Natural killer cell (primary cell): ENCODE measurements around the gene NAV2. TPM values are rescaled to one million over a fixed set of nuclear protein-coding genes. Genes with fewer than 3 reads are reported as not detected.

ENCODE experiments used
- ATAC-seq, 3 donors: fragments of 150-1000 bp in 2 of 3; fragments of 200-7000 bp in 1 of 3; cut with Tn5 transposase; 1 replicate in 1 of 3; 2 replicates in 2 of 3; pipeline ENCODE4 v1.10.0; 2021; ENCODE audit warnings: mild to moderate bottlenecking in 2 of 3, moderate library complexity in 2 of 3
- DNase-seq, 2 donors: peaks; one replicate each; pipeline versions ENCODE4 v3.0.0 to v3.0.0-alpha.2; 2013 to 2021; ENCODE audit warnings: mixed read lengths in 1 of 2
- H3K27ac ChIP-seq: one replicate; pipeline ENCODE4 v1.5.1; 2013; ENCODE audit warnings: mild to moderate bottlenecking, low read length
- H3K27me3 ChIP-seq: one replicate; pipeline ENCODE4 v1.6.1; 2013; ENCODE audit warnings: low read length; ENCODE audit not compliant: control insufficient read depth, insufficient read depth
- H3K36me3 ChIP-seq: one replicate; pipeline ENCODE4 v1.6.1; 2013; ENCODE audit warnings: low read length; ENCODE audit not compliant: control insufficient read depth, insufficient read depth
- H3K4me1 ChIP-seq: one replicate; pipeline ENCODE4 v1.6.1; 2013; ENCODE audit warnings: low read length; ENCODE audit not compliant: control insufficient read depth, insufficient read depth
- H3K4me3 ChIP-seq: one replicate; pipeline ENCODE4 v1.5.1; 2013; ENCODE audit warnings: low read length
- H3K9me3 ChIP-seq: one replicate; pipeline ENCODE4 v1.6.1; 2013; ENCODE audit warnings: low read length; ENCODE audit not compliant: control insufficient read depth, insufficient read depth
- H3K27ac Mint-ChIP-seq, 2 donors: one replicate each; pipeline ENCODE4 v1.8.0; 2022; ENCODE audit warnings: mild to moderate bottlenecking in 2 of 2, mixed read lengths in 2 of 2, moderate library complexity in 1 of 2
- H3K27me3 Mint-ChIP-seq, 2 donors: one replicate each; pipeline ENCODE4 v1.8.0; 2022; ENCODE audit warnings: low read depth in 2 of 2, mixed read lengths in 2 of 2
- H3K36me3 Mint-ChIP-seq: one replicate; pipeline ENCODE4 v1.8.0; 2022; ENCODE audit warnings: mixed read lengths
- H3K4me1 Mint-ChIP-seq, 2 donors: one replicate each; pipeline ENCODE4 v1.8.0; 2022; ENCODE audit warnings: mixed read lengths in 2 of 2
- H3K4me3 Mint-ChIP-seq: one replicate; pipeline ENCODE4 v1.8.0; 2022; ENCODE audit warnings: mild to moderate bottlenecking, moderate library complexity, mixed read lengths
- H3K9me3 Mint-ChIP-seq, 2 donors: one replicate each; pipeline ENCODE4 v1.8.0; 2022; ENCODE audit warnings: mixed read lengths in 2 of 2
- CTCF ChIP-seq: fragments of 200-600 bp; IDR thresholded peaks from one replicate; pipeline ENCODE4 v1.8.0; 2022; ENCODE audit warnings: antibody characterized with exemption
- WGBS: methylation state at CpG from one replicate; pipeline ENCODE4 v1.1.7; 2013; ENCODE audit warnings: missing lambda C conversion rate; ENCODE audit not compliant: insufficient coverage; 5-methylcytosine and 5-hydroxymethylcytosine counted together
- intact Hi-C: fragments of 100-400 bp; cut with micrococcal nuclease; formaldehyde crosslinking; loops from one replicate; pipeline ENCODE4 v1.14.2; 2022
- total RNA-seq, 4 donors: library from RNA; stranded (reverse); fragments of 120-200 nt in 1 of 4; gene quantifications; one replicate each; pipeline versions ENCODE4 v1.2.3 to v1.2.4, GENCODE V29; 2013 to 2022

The NAV2 gene
- total RNA-seq, 3 donors from 2014 or later (not counting 1 experiment from before 2014, with no cell fraction given): 0.14 to 1.6 (median 0.43) TPM

GRCh38 chr11:19792510-19792909 is 79.9 kb downstream of the NAV2 start:
- Histone ChIP-seq H3K27ac (no peak overlapping the region), H3K36me3 (no peaks in the 10 kb centered on the region), H3K9me3 (no peaks in the 10 kb centered on the region), H3K4me3 (no peak overlapping the region), H3K4me1 (no peaks in the 10 kb centered on the region), H3K27me3 (no peaks in the 10 kb centered on the region)
- intact Hi-C loops: no loop called here
- DNase-seq: no peak
- Mint-ChIP-seq H3K4me3 (no peak overlapping the region), H3K9me3 (no peaks in the 10 kb centered on the region), H3K27me3 (peaks cover 20 to 25% of the 10 kb centered on the region in 2 donors), H3K27ac (no peak overlapping the region), H3K36me3 (no peaks in the 10 kb centered on the region), H3K4me1 (no peaks in the 10 kb centered on the region)
- 79% methylated on average over 2 of the region's 2 CpGs for WGBS
- no peak for TF ChIP-seq CTCF
- no peak for ATAC-seq

GRCh38 chr11:19793326-19793725 is 80.7 kb downstream of the NAV2 start:
- intact Hi-C loops: no loop called here

GRCh38 chr11:19794161-19794560 is 81.5 kb downstream of the NAV2 start:
- Histone ChIP-seq H3K4me1 (no peaks in the 10 kb centered on the region), H3K36me3 (no peaks in the 10 kb centered on the region), H3K9me3 (no peaks in the 10 kb centered on the region), H3K27ac (no peak overlapping the region), H3K27me3 (no peaks in the 10 kb centered on the region), H3K4me3 (no peak overlapping the region)
- H3K4me3 Mint-ChIP-seq: no peak overlapping the region
- no peaks in the 10 kb centered on the region for H3K9me3 Mint-ChIP-seq
- intact Hi-C loops: no loop called here
- DNase-seq (no peak), ATAC-seq (no peak)
- H3K4me1 Mint-ChIP-seq: no peaks in the 10 kb centered on the region
- 91% methylated on average over 6 of the region's 6 CpGs for WGBS
- no peak overlapping the region for H3K27ac Mint-ChIP-seq
- TF ChIP-seq CTCF: no peak
- no peaks in the 10 kb centered on the region for H3K36me3 Mint-ChIP-seq
- H3K27me3 Mint-ChIP-seq: peaks cover 9 to 14% of the 10 kb centered on the region in 2 donors

More at GRCh38 chr11:19793326-19793725, 80.7 kb downstream of the NAV2 start:
- no peaks in the 10 kb centered on the region for H3K4me1 ChIP-seq
- DNase-seq (no peak), ATAC-seq (no peak)
- H3K36me3 ChIP-seq: no peaks in the 10 kb centered on the region
- H3K27ac ChIP-seq: no peak overlapping the region
- no peaks in the 10 kb centered on the region for H3K9me3 Mint-ChIP-seq
- H3K4me3 Mint-ChIP-seq: no peak overlapping the region
- H3K27me3 ChIP-seq: no peaks in the 10 kb centered on the region
- no peaks in the 10 kb centered on the region for H3K36me3 Mint-ChIP-seq
- H3K27ac Mint-ChIP-seq: no peak overlapping the region
- TF ChIP-seq CTCF: no peak
- no peaks in the 10 kb centered on the region for H3K4me1 Mint-ChIP-seq
- 45% methylated on average over 3 of the region's 3 CpGs for WGBS
- H3K27me3 Mint-ChIP-seq: peaks cover 14 to 18% of the 10 kb centered on the region in 2 donors
- H3K4me3 ChIP-seq: no peak overlapping the region
- H3K9me3 ChIP-seq: no peaks in the 10 kb centered on the region

- no peak for DNase-seq
- Histone ChIP-seq H3K9me3 (no peaks in the 10 kb centered on the region), H3K27me3 (no peaks in the 10 kb centered on the region), H3K4me3 (no peak overlapping the region), H3K27ac (no peak overlapping the region), H3K36me3 (no peaks in the 10 kb centered on the region), H3K4me1 (no peaks in the 10 kb centered on the region)
- Mint-ChIP-seq H3K9me3 (no peaks in the 10 kb centered on the region), H3K27me3 (peaks cover 11 to 16% of the 10 kb centered on the region in 2 donors), H3K27ac (no peak overlapping the region), H3K4me1 (no peaks in the 10 kb centered on the region), H3K4me3 (no peak overlapping the region), H3K36me3 (no peaks in the 10 kb centered on the region)
- intact Hi-C loops: no loop called here
- WGBS: 100% methylated on average over 1 of the region's 1 CpG
- TF ChIP-seq CTCF: no peak
- ATAC-seq: no peak
Observed at GRCh38 chr11:19795082-19795481, 82.4 kb downstream of the NAV2 start.
